Calu3 (cell line): ENCODE data around the gene FARP1. TPM values are rescaled to one million over a fixed set of nuclear protein-coding genes. Genes with fewer than 3 reads are reported as not detected.

Source experiments
- BruUV-seq: library from RNA; stranded (reverse); fragments of 400-500 nt; replicated peaks from 2 replicates; lab custom pipeline; 2021; lab: Mats Ljungman, UMichigan
- CTCF ChIA-PET: fragments of 300-600 bp; sonication (Branson Sonifier 250); formaldehyde crosslinking; loops from one replicate; lab custom pipeline; 2022; ENCODE audit warnings: antibody characterized with exemption; lab: Charles Lee
- DNase-seq: peaks from one replicate; pipeline ENCODE4 v3.0.0; 2022
- H3K27ac Mint-ChIP-seq: one replicate; pipeline ENCODE4 v1.8.0; 2022; ENCODE audit warnings: mixed read lengths; ENCODE audit not compliant: unreplicated experiment
- H3K27me3 Mint-ChIP-seq: one replicate; pipeline ENCODE4 v1.8.0; 2022; ENCODE audit warnings: mixed read lengths; ENCODE audit not compliant: unreplicated experiment
- H3K36me3 Mint-ChIP-seq: one replicate; pipeline ENCODE4 v1.8.0; 2022; ENCODE audit warnings: mild to moderate bottlenecking, moderate library complexity, mixed read lengths; ENCODE audit not compliant: insufficient read depth, unreplicated experiment
- H3K4me1 Mint-ChIP-seq: one replicate; pipeline ENCODE4 v1.8.0; 2022; ENCODE audit warnings: mild to moderate bottlenecking, low read depth, mixed read lengths; ENCODE audit not compliant: unreplicated experiment
- H3K4me3 Mint-ChIP-seq: one replicate; pipeline ENCODE4 v1.8.0; 2022; ENCODE audit warnings: mild to moderate bottlenecking, low read depth, moderate library complexity, mixed read lengths; ENCODE audit not compliant: unreplicated experiment
- H3K9me3 Mint-ChIP-seq: one replicate; pipeline ENCODE4 v1.8.0; 2022; ENCODE audit warnings: low read depth, mixed read lengths; ENCODE audit not compliant: unreplicated experiment
- CTCF ChIP-seq: fragments of 200-600 bp; IDR thresholded peaks from one replicate; pipeline ENCODE4 v1.8.0; 2022; ENCODE audit warnings: antibody characterized with exemption; ENCODE audit not compliant: unreplicated experiment
- intact Hi-C: fragments of 100-400 bp; cut with micrococcal nuclease; formaldehyde crosslinking; loops from one replicate; pipeline ENCODE4 v1.10.0; 2022; ENCODE audit not compliant: unreplicated experiment
- total RNA-seq: library from RNA; stranded (reverse); gene quantifications from 2 replicates; pipeline ENCODE4 v1.2.3, GENCODE V29; 2022

FARP1 gene
- total RNA-seq, 1 experiment from 2014 or later, result 47.0 TPM

DNA sequence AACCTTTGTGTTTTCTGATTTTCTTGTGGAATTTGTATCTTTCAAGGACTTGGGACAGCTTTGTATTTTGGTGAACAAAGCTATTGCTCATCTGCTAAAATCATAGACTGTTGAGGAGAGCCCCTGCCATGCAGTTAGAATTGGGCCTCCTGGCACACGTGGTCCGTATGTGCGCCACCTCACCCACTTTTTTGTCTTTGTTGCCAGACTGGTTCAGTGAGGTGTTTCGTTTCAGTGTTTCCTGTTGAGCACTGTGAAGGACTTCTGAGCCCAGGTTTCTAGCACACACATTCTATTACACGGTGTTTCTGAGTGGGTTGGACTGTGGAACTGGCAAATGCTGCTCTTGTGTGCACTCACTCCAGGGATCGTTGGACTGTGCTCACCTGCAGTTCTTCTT is 71.8 kb downstream of the FARP1 start:
- DNase-seq, result peak; percentile 41
- H3K4me1 Mint-ChIP-seq, result no peaks in the 10 kb centered on the region
- CTCF ChIA-PET, result no interaction called here
- no peak for TF ChIP-seq CTCF
- no peaks in the 10 kb centered on the region for H3K27me3 Mint-ChIP-seq
- no TSS peak for BruUV-seq
- intact Hi-C loops, result loop anchor here (5.0 kb wide), 1 partner anchor 162 kb away; no protein-coding TSS in a partner anchor
- H3K27ac Mint-ChIP-seq, result no peak overlapping the region
- H3K36me3 Mint-ChIP-seq, result peaks cover 3% of the 10 kb centered on the region
- H3K4me3 Mint-ChIP-seq, result no peak overlapping the region
- no peaks in the 10 kb centered on the region for H3K9me3 Mint-ChIP-seq

GRCh38 chr13:98215508-98215907 is 72.6 kb downstream of the FARP1 start:
- no peak overlapping the region for H3K27ac Mint-ChIP-seq
- H3K27me3 Mint-ChIP-seq, result no peaks in the 10 kb centered on the region
- H3K4me1 Mint-ChIP-seq, result no peaks in the 10 kb centered on the region
- no peak overlapping the region for H3K4me3 Mint-ChIP-seq
- no peak for TF ChIP-seq CTCF
- peaks cover 3% of the 10 kb centered on the region for H3K36me3 Mint-ChIP-seq
- intact Hi-C loops, result no loop called here
- BruUV-seq, result no TSS peak
- no peaks in the 10 kb centered on the region for H3K9me3 Mint-ChIP-seq
- no peak for DNase-seq
- CTCF ChIA-PET, result interaction anchor here (0.6 kb wide), 1 partner anchor 25 kb away, joined by 4 read pairs; no protein-coding TSS in a partner anchor

DNA sequence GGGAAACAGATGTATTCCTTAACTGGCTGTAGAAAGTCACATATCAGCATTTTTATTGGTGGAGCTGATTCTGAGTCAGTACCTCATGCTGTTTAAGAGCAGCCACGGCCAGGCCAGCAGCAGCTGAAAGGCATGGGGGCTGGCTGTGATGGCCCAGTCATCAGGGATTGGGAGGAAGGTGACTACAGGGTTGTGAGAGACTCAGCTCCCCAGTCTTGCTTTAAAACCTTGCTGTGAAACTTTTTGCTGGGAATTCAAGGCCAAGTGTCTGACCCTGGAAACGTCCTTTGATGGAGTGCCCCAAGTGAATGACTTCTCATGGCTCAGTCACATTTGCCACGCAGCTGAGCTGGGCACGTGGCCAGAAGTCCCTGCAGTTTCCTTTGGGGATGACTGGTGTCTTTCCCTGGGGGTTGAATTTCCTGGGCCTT is 73.3 kb downstream of the FARP1 start:
- Mint-ChIP-seq H3K4me1 (no peaks in the 10 kb centered on the region), H3K27ac (no peak overlapping the region), H3K27me3 (no peaks in the 10 kb centered on the region), H3K9me3 (no peaks in the 10 kb centered on the region), H3K36me3 (peaks cover 3% of the 10 kb centered on the region), H3K4me3 (no peak overlapping the region)
- BruUV-seq, result no TSS peak
- intact Hi-C loops, result no loop called here
- CTCF ChIA-PET, result interaction anchor here (0.6 kb wide), 1 partner anchor 26 kb away, joined by 4 read pairs; no protein-coding TSS in a partner anchor
- no peak for TF ChIP-seq CTCF
- no peak for DNase-seq

DNA sequence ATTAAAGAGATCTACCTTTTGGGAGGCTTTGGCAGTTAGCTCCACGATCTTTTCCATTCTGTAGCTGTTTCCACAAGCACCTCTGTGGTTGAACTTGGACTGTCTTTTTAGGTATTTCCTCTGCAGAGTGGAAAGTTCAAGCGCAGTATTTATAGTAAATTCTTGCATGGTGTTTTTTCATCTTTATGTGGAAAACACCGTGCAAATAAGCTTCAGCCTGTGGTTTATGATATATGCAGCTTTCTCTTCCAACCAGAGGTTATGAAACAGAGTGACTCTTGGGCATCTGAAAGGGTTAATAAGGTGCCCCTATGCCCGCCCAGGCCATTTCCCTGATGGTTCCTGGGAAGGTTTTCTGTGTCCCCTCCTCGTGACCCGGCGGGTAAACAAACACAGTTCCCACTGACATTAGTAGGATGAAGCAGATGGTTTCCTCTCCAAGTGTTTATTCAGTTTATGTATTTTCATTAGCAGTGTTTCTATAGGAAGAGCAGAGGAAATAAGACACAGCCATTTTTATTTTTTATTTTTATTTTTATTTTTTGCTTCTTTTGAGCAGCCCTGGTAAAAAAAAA is 73.9 kb downstream of the FARP1 start:
- Mint-ChIP-seq H3K9me3 (no peaks in the 10 kb centered on the region), H3K36me3 (peaks cover 3% of the 10 kb centered on the region), H3K4me1 (no peaks in the 10 kb centered on the region), H3K27ac (no peak overlapping the region), H3K27me3 (no peaks in the 10 kb centered on the region), H3K4me3 (no peak overlapping the region)
- intact Hi-C loops, result no loop called here
- no peak for TF ChIP-seq CTCF
- no peak for DNase-seq
- CTCF ChIA-PET, result no interaction called here
- BruUV-seq, result no TSS peak
